Jurkat, Clone E6-1 (cell line): Measurements from ENCODE around the gene PRRT3.
"Not testable (repeated sequence)": the region's sequence is repeated elsewhere in the genome, so short reads cannot be mapped to it uniquely, and the experiment has no call there.

ENCODE experiments used
- DNase-seq: peaks from one replicate; pipeline ENCODE4 v3.0.0-alpha.2; 2011; ENCODE audit warnings: low read depth, low spot score
- H3K4me3 ChIP-seq: 2 replicates; pipeline ENCODE4 v1.5.1; 2011; ENCODE audit warnings: mild to moderate bottlenecking, low read length, control low read depth, moderate library complexity

PRRT3 gene

GRCh38 chr3:9949115-9949514, 3.1 kb downstream of the PRRT3 start:
- no peak for DNase-seq

GRCh38 chr3:9948586-9948985, 3.6 kb downstream of the PRRT3 start:
- no peak for DNase-seq

More at GRCh38 chr3:9949115-9949514, 3.1 kb downstream of the PRRT3 start:
- no peak overlapping the region for H3K4me3 ChIP-seq

GRCh38 chr3:9947025-9947995, 4.9 kb downstream of the PRRT3 start:
- no peak for DNase-seq
- H3K4me3 ChIP-seq: no peak overlapping the region

More at GRCh38 chr3:9948586-9948985, 3.6 kb downstream of the PRRT3 start:
- H3K4me3 ChIP-seq: no peak overlapping the region

- no peak for DNase-seq
These were observed 5.8 kb downstream of the PRRT3 start for GRCh38 chr3:9946112-9947024.

GRCh38 chr3:9945358-9945757, 6.8 kb downstream of the PRRT3 start:
- DNase-seq: no peak
- no peak overlapping the region for H3K4me3 ChIP-seq

More at GRCh38 chr3:9946112-9947024, 5.8 kb downstream of the PRRT3 start:
- H3K4me3 ChIP-seq: no peak overlapping the region

GRCh38 chr3:9944271-9944670, 7.9 kb downstream of the PRRT3 start:
- no peak for DNase-seq

GRCh38 chr3:9942934-9943690, 9.1 kb downstream of the PRRT3 start:
- no peak overlapping the region for H3K4me3 ChIP-seq
- DNase-seq: no peak

More at GRCh38 chr3:9944271-9944670, 7.9 kb downstream of the PRRT3 start:
- H3K4me3 ChIP-seq: no peak overlapping the region

GRCh38 chr3:9942164-9942563, 10.0 kb downstream of the PRRT3 start:
- no peak overlapping the region for H3K4me3 ChIP-seq
- no peak for DNase-seq

GRCh38 chr3:9940746-9941145, 11.5 kb downstream of the PRRT3 start:
- no peak overlapping the region for H3K4me3 ChIP-seq
- DNase-seq: no peak

- DNase-seq: not testable (repeated sequence)
These were observed 12.3 kb downstream of the PRRT3 start for GRCh38 chr3:9939906-9940305.

GRCh38 chr3:9938966-9939365, 13.2 kb downstream of the PRRT3 start:
- no peak for DNase-seq
- H3K4me3 ChIP-seq: no peak overlapping the region

More at GRCh38 chr3:9939906-9940305, 12.3 kb downstream of the PRRT3 start:
- not testable (repeated sequence) for H3K4me3 ChIP-seq

- DNase-seq: no peak
- H3K4me3 ChIP-seq: no peak overlapping the region
These were observed 14.5 kb downstream of the PRRT3 start for GRCh38 chr3:9937486-9938238.

GRCh38 chr3:9935966-9936510, 16.2 kb downstream of the PRRT3 start:
- H3K4me3 ChIP-seq: no peak overlapping the region
- no peak for DNase-seq

GRCh38 chr3:9934993-9935392, 17.2 kb downstream of the PRRT3 start:
- no peak overlapping the region for H3K4me3 ChIP-seq
- DNase-seq: no peak

GRCh38 chr3:9934235-9934621, 18.0 kb downstream of the PRRT3 start:
- peak overlapping the region; percentile 77 for H3K4me3 ChIP-seq
- DNase-seq: peak; percentile 39

- peak; percentile 94 for DNase-seq
These were observed 18.5 kb downstream of the PRRT3 start, which contains the start of gene CRELD1 for GRCh38 chr3:9933561-9934234. Gene CRELD1, plus strand, starts transcription at chr3:9933834. Its CDS starts 605 bp downstream, at chr3:9934439.

GRCh38 chr3:9932843-9933560, 19.2 kb downstream of the PRRT3 start:
- peak; percentile 65 for DNase-seq
- peak overlapping the region; percentile 77 for H3K4me3 ChIP-seq

More at GRCh38 chr3:9933561-9934234, 18.5 kb downstream of the PRRT3 start, which contains the start of gene CRELD1:
- H3K4me3 ChIP-seq: peak within 1 kb of the TSS; percentile 77
